GM12892 (cell line): Measurements from ENCODE around the gene GALNT14.

ENCODE experiments used
- POLR2A ChIP-seq: IDR thresholded peaks from 2 replicates; pipeline ENCODE4 v1.6.1; 2011; ENCODE audit warnings: low read depth, low read length, control low read depth
- POLR2AphosphoS5 ChIP-seq: IDR thresholded peaks from 2 replicates; pipeline ENCODE4 v1.6.1; 2011; ENCODE audit warnings: low read depth, low read length, control low read depth
- TAF1 ChIP-seq: IDR thresholded peaks from 2 replicates; pipeline ENCODE4 v1.6.1; 2011; ENCODE audit warnings: low read depth, mild to moderate bottlenecking, control low read depth, low read length, borderline replicate concordance

- no peak for TF ChIP-seq TAF1
- no peak for TF ChIP-seq POLR2A
- no peak for TF ChIP-seq POLR2AphosphoS5
These were observed 10.3 kb upstream of the GALNT14 start for GRCh38 chr2:31148514-31148913.
